ENCODE data around the gene SCFD2.
"Not testable (repeated sequence)": the region's sequence is repeated elsewhere in the genome, so short reads cannot be mapped to it uniquely, and the experiment has no call there.

SCFD2 gene

GRCh38 chr4:52837716-52838558 lies 527.9 kb downstream of the SCFD2 start:
- no peak overlapping the region for H3K4me3 ChIP-seq (ENCODE audit: control insufficient read depth, low read depth, low read length)
- DNase-seq (ENCODE audit: low read depth): peak; percentile 59
- no peak for TF ChIP-seq CTCF (conservative IDR thresholded peaks at IDR 0.05; ENCODE audit: control insufficient read depth, insufficient read depth, low read depth, low read length)

- no peak overlapping the region for H3K4me3 ChIP-seq (ENCODE audit: control insufficient read depth, low read depth, low read length)
- DNase-seq (ENCODE audit: low read depth): peak; percentile 86
- no peak for TF ChIP-seq CTCF (conservative IDR thresholded peaks at IDR 0.05; ENCODE audit: control insufficient read depth, insufficient read depth, low read depth, low read length)
Measured at GRCh38 chr4:52836678-52837077, 529.2 kb downstream of the SCFD2 start.

GRCh38 chr4:52836120-52836519 lies 529.7 kb downstream of the SCFD2 start:
- DNase-seq (ENCODE audit: low read depth): no peak
- no peak overlapping the region for H3K4me3 ChIP-seq (ENCODE audit: control insufficient read depth, low read depth, low read length)
- no peak for TF ChIP-seq CTCF (conservative IDR thresholded peaks at IDR 0.05; ENCODE audit: control insufficient read depth, insufficient read depth, low read depth, low read length)

- not testable (repeated sequence) for DNase-seq (ENCODE audit: low read depth); H3K4me3 ChIP-seq (ENCODE audit: control insufficient read depth, low read depth, low read length)
Measured at GRCh38 chr4:52834641-52835456, 531.0 kb downstream of the SCFD2 start.

GRCh38 chr4:52833941-52834525 lies 531.8 kb downstream of the SCFD2 start:
- DNase-seq (ENCODE audit: low read depth): peak; percentile 71
- H3K4me3 ChIP-seq (ENCODE audit: control insufficient read depth, low read depth, low read length): no peak overlapping the region
- TF ChIP-seq CTCF (conservative IDR thresholded peaks at IDR 0.05; ENCODE audit: control insufficient read depth, insufficient read depth, low read depth, low read length): no peak

GRCh38 chr4:52825460-52826090 lies 540.3 kb downstream of the SCFD2 start:
- H3K4me3 ChIP-seq (ENCODE audit: control insufficient read depth, low read depth, low read length): no peak overlapping the region
- TF ChIP-seq CTCF (conservative IDR thresholded peaks at IDR 0.05; ENCODE audit: control insufficient read depth, insufficient read depth, low read depth, low read length): no peak
- no peak for DNase-seq (ENCODE audit: low read depth)

Measured in fibroblast of mammary gland (primary cell).